Large intestine (tissue), 3 donors: ENCODE results near the gene ZNF385B. TPM values are rescaled to one million over a fixed set of nuclear protein-coding genes. Genes with fewer than 3 reads are reported as not detected.

ENCODE experiments used
- DNase-seq, 2 donors: peaks; one replicate each; pipeline versions ENCODE4 v3.0.0 to v3.0.0-alpha.2; 2013
- H3K27ac ChIP-seq: one replicate; pipeline ENCODE4 v1.5.1; 2013; ENCODE audit warnings: low read length
- H3K27me3 ChIP-seq: 2 replicates; pipeline ENCODE4 v1.6.1; 2013; ENCODE audit warnings: low read length; ENCODE audit not compliant: control insufficient read depth, insufficient read depth
- H3K36me3 ChIP-seq: 2 replicates; pipeline ENCODE4 v1.6.1; 2013; ENCODE audit warnings: low read length; ENCODE audit not compliant: control insufficient read depth, insufficient read depth
- H3K4me1 ChIP-seq: one replicate; pipeline ENCODE4 v1.6.1; 2013; ENCODE audit warnings: low read length; ENCODE audit not compliant: control insufficient read depth, insufficient read depth
- H3K4me3 ChIP-seq: one replicate; pipeline ENCODE4 v1.5.1; 2013; ENCODE audit warnings: low read length
- H3K9me3 ChIP-seq: one replicate; pipeline ENCODE4 v1.6.1; 2013; ENCODE audit warnings: mild to moderate bottlenecking, low read depth, low read length, moderate library complexity; ENCODE audit not compliant: control insufficient read depth
- WGBS: methylation state at CpG from one replicate; pipeline ENCODE4 v1.1.5; 2013; ENCODE audit warnings: low lambda C conversion rate; ENCODE audit not compliant: insufficient coverage; 5-methylcytosine and 5-hydroxymethylcytosine counted together
- polyA plus RNA-seq: library from polyadenylated mRNA; unstranded; fragments of 120-200 nt; gene quantifications from one replicate; pipeline ENCODE4 v1.2.1, GENCODE V29; 2013

Gene ZNF385B
- polyA plus RNA-seq, 1 donor: 2.0 TPM

- DNase-seq: no peak
- WGBS: no CpG with 5 or more reads among the region's 6 CpGs
- Histone ChIP-seq H3K4me1 (peaks cover 3% of the 10 kb centered on the region), H3K27me3 (no peaks in the 10 kb centered on the region), H3K27ac (no peak overlapping the region), H3K4me3 (no peak overlapping the region), H3K36me3 (no peaks in the 10 kb centered on the region), H3K9me3 (no peaks in the 10 kb centered on the region)
Observed at GRCh38 chr2:179555691-179556283, 305.6 kb downstream of the ZNF385B start.

DNA sequence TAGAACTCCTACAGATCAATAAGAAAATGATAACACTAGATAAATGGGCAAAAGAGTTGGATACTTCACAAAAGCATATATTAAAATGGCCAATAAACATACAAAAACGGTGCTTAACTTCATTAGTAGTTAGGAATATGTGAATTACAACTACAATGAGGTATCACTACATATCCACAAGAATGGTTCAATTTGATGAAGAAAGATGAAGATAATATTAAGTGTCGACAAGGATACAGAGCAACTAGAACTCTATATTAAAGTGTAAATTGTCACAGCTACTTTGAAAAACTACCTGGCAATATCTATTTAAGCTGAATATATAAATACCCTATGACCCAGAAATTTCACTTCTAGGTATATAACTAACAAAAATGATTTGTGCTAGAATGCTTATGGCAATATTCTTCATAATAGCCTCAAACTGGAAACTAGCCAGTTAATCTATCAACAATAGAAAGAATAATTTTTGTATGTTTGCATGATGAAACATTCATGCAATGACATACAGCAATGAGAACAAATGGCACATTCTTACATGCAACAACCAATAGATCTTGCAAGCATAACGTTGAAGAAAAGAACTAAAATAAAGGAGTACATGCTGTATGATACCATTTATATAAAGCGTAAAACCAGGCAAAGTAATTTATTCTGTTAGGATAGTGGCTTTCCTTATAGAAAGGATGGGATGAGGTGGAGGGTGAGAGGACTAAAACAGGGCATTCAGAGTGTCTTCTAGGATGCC lies 306.6 kb downstream of the ZNF385B start:
- H3K4me1 ChIP-seq: peaks cover 3% of the 10 kb centered on the region
- no peak overlapping the region for H3K4me3 ChIP-seq
- no peaks in the 10 kb centered on the region for H3K36me3 ChIP-seq
- WGBS: 94% methylated on average over 2 of the region's 4 CpGs
- no peaks in the 10 kb centered on the region for H3K27me3 ChIP-seq
- no peak overlapping the region for H3K27ac ChIP-seq
- DNase-seq: no peak
- H3K9me3 ChIP-seq: no peaks in the 10 kb centered on the region

GRCh38 chr2:179553382-179553781 lies 308.0 kb downstream of the ZNF385B start:
- WGBS: 100% methylated on average over 1 of the region's 3 CpGs
- H3K4me3 ChIP-seq: no peak overlapping the region
- H3K36me3 ChIP-seq: no peaks in the 10 kb centered on the region
- H3K27ac ChIP-seq: no peak overlapping the region
- no peaks in the 10 kb centered on the region for H3K27me3 ChIP-seq
- no peak for DNase-seq
- H3K4me1 ChIP-seq: no peaks in the 10 kb centered on the region
- no peaks in the 10 kb centered on the region for H3K9me3 ChIP-seq

DNA sequence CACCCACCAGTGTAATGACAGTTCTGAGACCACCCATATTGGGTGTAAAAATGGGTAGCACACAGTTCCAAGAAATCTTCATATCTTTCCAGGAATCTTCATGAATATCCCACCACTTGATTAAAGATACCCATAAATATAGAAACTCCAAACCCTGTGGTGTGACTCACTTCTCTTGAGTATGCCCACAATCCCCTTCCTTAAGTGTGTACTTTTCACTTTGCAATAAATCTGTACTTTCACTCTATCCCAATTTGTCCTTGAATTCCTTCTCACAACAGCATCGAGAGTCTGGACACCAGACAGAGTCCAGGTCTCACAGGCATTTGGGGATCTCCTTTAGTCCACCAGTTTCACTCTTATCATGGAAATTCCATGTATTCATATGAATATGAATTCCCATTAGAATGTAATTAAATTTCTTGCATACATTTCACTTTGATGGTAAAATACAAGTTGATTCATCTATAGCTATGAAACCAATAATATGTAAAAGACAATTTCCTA lies 309.8 kb downstream of the ZNF385B start:
- no peaks in the 10 kb centered on the region for H3K9me3 ChIP-seq
- 67% methylated on average over 1 of the region's 1 CpG for WGBS
- no peak overlapping the region for H3K27ac ChIP-seq
- H3K27me3 ChIP-seq: no peaks in the 10 kb centered on the region
- H3K4me3 ChIP-seq: no peak overlapping the region
- no peaks in the 10 kb centered on the region for H3K36me3 ChIP-seq
- H3K4me1 ChIP-seq: no peaks in the 10 kb centered on the region
- DNase-seq: no peak

GRCh38 chr2:179550849-179551248 lies 310.6 kb downstream of the ZNF385B start:
- Histone ChIP-seq H3K27ac (no peak overlapping the region), H3K4me1 (no peaks in the 10 kb centered on the region), H3K27me3 (no peaks in the 10 kb centered on the region), H3K4me3 (no peak overlapping the region), H3K9me3 (no peaks in the 10 kb centered on the region), H3K36me3 (no peaks in the 10 kb centered on the region)
- no peak for DNase-seq
- 90% methylated on average over 2 of the region's 4 CpGs for WGBS

GRCh38 chr2:179550214-179550613 lies 311.2 kb downstream of the ZNF385B start:
- H3K27ac ChIP-seq: no peak overlapping the region
- H3K27me3 ChIP-seq: no peaks in the 10 kb centered on the region
- H3K4me3 ChIP-seq: no peak overlapping the region
- 100% methylated on average over 1 of the region's 1 CpG for WGBS
- no peaks in the 10 kb centered on the region for H3K9me3 ChIP-seq
- no peaks in the 10 kb centered on the region for H3K36me3 ChIP-seq
- no peaks in the 10 kb centered on the region for H3K4me1 ChIP-seq
- DNase-seq: no peak

DNA sequence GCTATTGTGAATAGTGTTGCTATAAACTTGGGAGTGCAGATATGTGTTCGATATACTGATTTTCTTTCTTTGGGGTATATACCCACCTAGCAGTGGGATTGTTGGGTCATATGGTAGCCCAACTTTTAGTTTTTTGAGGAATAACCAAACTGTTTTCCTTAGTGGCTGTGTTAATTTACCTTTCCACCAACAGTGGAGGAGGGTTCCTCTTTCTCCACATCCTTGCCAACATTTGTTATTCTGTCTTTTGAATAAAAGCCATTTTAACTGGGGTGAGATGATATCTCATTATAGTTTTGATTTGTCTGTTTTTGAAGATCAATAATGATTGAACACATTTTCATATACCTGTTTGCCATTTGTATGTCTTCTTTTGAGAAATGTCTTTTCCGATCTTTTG lies 314.8 kb downstream of the ZNF385B start:
- 100% methylated on average over 1 of the region's 2 CpGs for WGBS
- no peaks in the 10 kb centered on the region for H3K9me3 ChIP-seq

DNA sequence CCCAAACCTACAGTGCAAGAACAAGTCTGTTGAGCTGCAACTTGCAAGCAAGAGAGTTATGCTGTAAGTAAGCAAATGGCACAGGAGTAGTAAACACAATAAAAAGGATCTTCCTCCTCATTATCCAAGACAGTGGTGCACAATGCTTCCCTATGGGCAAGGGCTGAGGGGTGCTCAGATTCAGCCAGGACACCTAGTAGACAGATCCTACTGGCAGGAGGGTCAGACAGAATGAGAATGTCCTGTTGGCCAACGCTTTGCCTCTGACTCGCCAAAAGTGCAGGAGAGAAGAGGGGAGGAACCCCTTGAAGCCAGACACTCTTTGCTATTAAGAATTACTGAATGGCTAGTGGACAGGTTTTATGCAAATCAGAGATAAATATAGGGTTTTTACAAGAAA lies 316.4 kb downstream of the ZNF385B start:
- H3K4me3 ChIP-seq: no peak overlapping the region
- no peak overlapping the region for H3K27ac ChIP-seq
- no peak for DNase-seq
- H3K4me1 ChIP-seq: no peaks in the 10 kb centered on the region
- no peaks in the 10 kb centered on the region for H3K9me3 ChIP-seq
- no peaks in the 10 kb centered on the region for H3K36me3 ChIP-seq
- WGBS: no CpG with 5 or more reads among the region's 2 CpGs
- H3K27me3 ChIP-seq: no peaks in the 10 kb centered on the region

More for the DNA sequence above, 314.8 kb downstream of the ZNF385B start:
- Histone ChIP-seq H3K27me3 (no peaks in the 10 kb centered on the region), H3K4me3 (no peak overlapping the region), H3K4me1 (no peaks in the 10 kb centered on the region), H3K27ac (no peak overlapping the region), H3K36me3 (no peaks in the 10 kb centered on the region)
- DNase-seq: no peak

GRCh38 chr2:179543361-179543901 lies 318.0 kb downstream of the ZNF385B start:
- WGBS: 50% methylated on average over 1 of the region's 3 CpGs
- no peaks in the 10 kb centered on the region for H3K36me3 ChIP-seq
- no peaks in the 10 kb centered on the region for H3K27me3 ChIP-seq
- no peak overlapping the region for H3K27ac ChIP-seq
- H3K4me1 ChIP-seq: no peaks in the 10 kb centered on the region
- H3K9me3 ChIP-seq: peaks cover 3% of the 10 kb centered on the region
- DNase-seq: no peak
- no peak overlapping the region for H3K4me3 ChIP-seq

GRCh38 chr2:179541586-179541985 lies 319.8 kb downstream of the ZNF385B start:
- no peaks in the 10 kb centered on the region for H3K4me1 ChIP-seq
- H3K27ac ChIP-seq: no peak overlapping the region
- H3K36me3 ChIP-seq: no peaks in the 10 kb centered on the region
- H3K4me3 ChIP-seq: no peak overlapping the region
- DNase-seq: no peak
- no peaks in the 10 kb centered on the region for H3K27me3 ChIP-seq
- 100% methylated on average over 1 of the region's 4 CpGs for WGBS
- H3K9me3 ChIP-seq: peaks cover 3% of the 10 kb centered on the region
